Body of pancreas (tissue), 4 donors: ENCODE data around the gene NDRG3.

Experiments used
- POLR2A ChIP-seq, 3 donors: fragments of 450-650 bp; IDR thresholded peaks; one replicate each; pipeline ENCODE4 v1.6.1; 2016; ENCODE audit warnings: antibody characterized with exemption in 3 of 3, mild to moderate bottlenecking in 2 of 3
- TF ChIP-seq, protein P1 (sequence below), 7 experiments: fragments of 450-650 bp in 4 of 7; fragments of 200-600 bp in 3 of 7; sonication (generic) in 3 of 7; IDR thresholded peaks; one replicate each; pipeline ENCODE4 v1.5.1; 2016 to 2019; ENCODE audit warnings: antibody characterized with exemption in 7 of 7

DNA sequence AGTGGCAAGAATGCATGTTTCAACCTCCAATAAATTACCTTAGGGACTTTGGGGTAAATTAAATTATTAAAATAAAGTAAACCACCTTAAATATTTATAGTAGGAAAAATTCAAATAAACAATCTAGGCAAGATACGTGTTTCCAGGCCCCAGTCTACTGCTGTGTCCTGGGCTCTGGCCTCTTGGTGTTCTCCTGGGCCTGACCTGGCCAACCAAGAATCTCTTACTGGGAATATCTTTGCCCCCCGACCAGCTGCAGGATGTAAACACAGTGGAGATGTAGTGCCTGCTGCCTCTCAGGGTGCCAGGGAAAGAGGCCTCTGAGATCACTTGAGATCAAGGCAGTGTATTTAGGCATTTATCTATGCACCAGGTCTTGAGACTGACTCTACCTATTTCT lies 39.4 kb upstream of the NDRG3 start:
- TF ChIP-seq, protein P1, sequence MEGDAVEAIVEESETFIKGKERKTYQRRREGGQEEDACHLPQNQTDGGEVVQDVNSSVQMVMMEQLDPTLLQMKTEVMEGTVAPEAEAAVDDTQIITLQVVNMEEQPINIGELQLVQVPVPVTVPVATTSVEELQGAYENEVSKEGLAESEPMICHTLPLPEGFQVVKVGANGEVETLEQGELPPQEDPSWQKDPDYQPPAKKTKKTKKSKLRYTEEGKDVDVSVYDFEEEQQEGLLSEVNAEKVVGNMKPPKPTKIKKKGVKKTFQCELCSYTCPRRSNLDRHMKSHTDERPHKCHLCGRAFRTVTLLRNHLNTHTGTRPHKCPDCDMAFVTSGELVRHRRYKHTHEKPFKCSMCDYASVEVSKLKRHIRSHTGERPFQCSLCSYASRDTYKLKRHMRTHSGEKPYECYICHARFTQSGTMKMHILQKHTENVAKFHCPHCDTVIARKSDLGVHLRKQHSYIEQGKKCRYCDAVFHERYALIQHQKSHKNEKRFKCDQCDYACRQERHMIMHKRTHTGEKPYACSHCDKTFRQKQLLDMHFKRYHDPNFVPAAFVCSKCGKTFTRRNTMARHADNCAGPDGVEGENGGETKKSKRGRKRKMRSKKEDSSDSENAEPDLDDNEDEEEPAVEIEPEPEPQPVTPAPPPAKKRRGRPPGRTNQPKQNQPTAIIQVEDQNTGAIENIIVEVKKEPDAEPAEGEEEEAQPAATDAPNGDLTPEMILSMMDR (IDR thresholded peaks at IDR 0.05) = no peak
- TF ChIP-seq POLR2A (IDR thresholded peaks at IDR 0.05) = no peak
